Activated effector memory CD4-positive, alpha-beta T cell treated with Interleukin-2 at 50 U/mL for 16 hours (primary cell): ENCODE data around the gene C2CD4C.
"Not testable (repeated sequence)": the region's sequence is repeated elsewhere in the genome, so short reads cannot be mapped to it uniquely, and the experiment has no call there.

Experiments
- DNase-seq: peaks from one replicate; pipeline ENCODE4 v3.0.0-alpha.2; 2020

The C2CD4C gene

GRCh38 chr19:362154-362553 lies 46.8 kb downstream of the C2CD4C start:
- DNase-seq, result no peak

- no peak for DNase-seq
Observed at GRCh38 chr19:359653-359925, 49.4 kb downstream of the C2CD4C start.

- not testable (repeated sequence) for DNase-seq
Observed at GRCh38 chr19:355536-355935, 53.4 kb downstream of the C2CD4C start.
